MV-4-11 (cell line): Measurements from ENCODE around the gene IFT25.

Experiments
- DNase-seq: peaks from one replicate; lab custom pipeline; 2025; lab: John Stamatoyannopoulos, UW

Gene IFT25

GRCh38 chr1:53957194-53957818 lies 11.8 kb upstream of the IFT25 start:
- DNase-seq: no peak

GRCh38 chr1:53956308-53957168 lies 11.0 kb upstream of the IFT25 start:
- DNase-seq: peak; percentile 31

- no peak for DNase-seq
Measured at GRCh38 chr1:53954128-53954527, 8.6 kb upstream of the IFT25 start.

- no peak for DNase-seq
Measured at GRCh38 chr1:53951697-53952096, 6.2 kb upstream of the IFT25 start.

GRCh38 chr1:53949023-53949990 lies 3.8 kb upstream of the IFT25 start:
- DNase-seq: peak; percentile 28

- no peak for DNase-seq
Measured at GRCh38 chr1:53948291-53948690, 2.8 kb upstream of the IFT25 start.

GRCh38 chr1:53947172-53947907 lies 1.8 kb upstream of the IFT25 start:
- no peak for DNase-seq

GRCh38 chr1:53946252-53947171 lies 1.0 kb upstream of the IFT25 start, which contains the start of gene LRRC42:
Gene LRRC42, plus strand, starts transcription at chr1:53946350. Its CDS starts 5,650 bp downstream, at chr1:53952000.
- DNase-seq: no peak

GRCh38 chr1:53945183-53945432 lies 391 bp downstream of the IFT25 start:
- peak; percentile 54 for DNase-seq

- no peak for DNase-seq
Measured at GRCh38 chr1:53944469-53945182, 873 bp downstream of the IFT25 start.

- no peak for DNase-seq
Measured at GRCh38 chr1:53943490-53944043, 1.9 kb downstream of the IFT25 start.

- no peak for DNase-seq
Measured at GRCh38 chr1:53943090-53943489, 2.4 kb downstream of the IFT25 start.

- no peak for DNase-seq
Measured at GRCh38 chr1:53942127-53942957, 3.2 kb downstream of the IFT25 start.

- no peak for DNase-seq
Measured at GRCh38 chr1:53938136-53938830, 7.2 kb downstream of the IFT25 start.

- DNase-seq: no peak
Measured at GRCh38 chr1:53936430-53936829, 9.1 kb downstream of the IFT25 start.

GRCh38 chr1:53934170-53934765 lies 11.2 kb downstream of the IFT25 start:
- peak; percentile 18 for DNase-seq

- DNase-seq: no peak
Measured at GRCh38 chr1:53931523-53931922, 14.0 kb downstream of the IFT25 start.

GRCh38 chr1:53930932-53931331 lies 14.6 kb downstream of the IFT25 start:
- no peak for DNase-seq
